ENCODE measurements around the gene ORM1.
"Not testable (repeated sequence)": the region's sequence is repeated elsewhere in the genome, so short reads cannot be mapped to it uniquely, and the experiment has no call there.

Gene ORM1

GRCh38 chr9:114328357-114328820, 5.5 kb downstream of the ORM1 start:
- DNase-seq: not testable (repeated sequence)

- not testable (repeated sequence) for DNase-seq
Observed at GRCh38 chr9:114328937-114329624, 6.2 kb downstream of the ORM1 start.

- DNase-seq: not testable (repeated sequence)
Observed at GRCh38 chr9:114329625-114330022, 6.7 kb downstream of the ORM1 start, which contains the start of gene ORM2. Gene ORM2, plus strand, starts transcription at chr9:114329869. Its CDS starts 36 bp downstream, at chr9:114329905.

DNA sequence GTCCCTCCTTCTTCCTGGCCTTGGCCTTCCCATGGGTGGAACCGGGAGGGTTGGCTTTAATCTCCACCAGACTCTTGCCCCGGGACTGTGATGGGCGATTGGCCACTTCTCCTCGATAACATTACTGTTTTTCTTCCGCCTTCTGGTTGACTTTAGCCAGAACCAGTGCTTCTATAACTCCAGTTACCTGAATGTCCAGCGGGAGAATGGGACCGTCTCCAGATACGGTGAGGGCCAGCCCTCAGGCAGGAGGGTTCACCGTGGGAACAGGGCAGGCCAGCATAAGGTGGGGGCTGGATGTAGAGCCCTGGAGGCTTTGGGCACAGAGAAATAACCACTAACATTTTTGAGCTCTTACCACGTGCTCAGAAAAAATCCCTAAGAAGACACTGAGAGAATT, 7.7 kb downstream of the ORM1 start:
- DNase-seq: no peak

- DNase-seq: not testable (repeated sequence)
Observed at GRCh38 chr9:114331229-114332195, 8.6 kb downstream of the ORM1 start.

DNA sequence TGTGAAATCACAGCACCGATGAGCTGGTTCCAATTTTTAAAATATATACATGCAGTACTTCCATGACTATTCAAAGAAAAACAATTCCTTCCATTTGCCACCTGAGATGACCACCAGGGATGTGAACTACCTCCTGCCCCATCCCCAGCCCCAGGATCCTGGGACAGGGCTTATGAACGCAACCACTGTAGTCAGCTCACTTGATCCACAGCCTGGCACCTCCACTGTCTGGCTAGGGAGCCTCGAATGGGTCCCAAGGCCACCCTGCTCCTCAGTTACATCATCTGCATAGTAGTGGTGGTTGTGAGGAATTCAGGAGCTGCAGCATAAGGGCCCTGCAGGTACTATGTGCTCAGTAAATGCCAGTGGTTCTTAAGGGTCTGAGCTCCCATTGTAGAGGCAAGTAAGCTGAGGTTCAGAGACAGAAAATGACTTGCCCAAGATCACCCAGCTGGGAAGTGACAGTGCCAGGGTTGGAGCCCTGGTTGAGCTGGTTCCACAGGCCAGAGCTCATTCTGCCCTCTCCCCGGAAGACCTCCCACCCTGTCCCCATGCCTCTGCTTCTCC, 9.7 kb downstream of the ORM1 start:
- not testable (repeated sequence) for DNase-seq

GRCh38 chr9:114333718-114334117, 10.8 kb downstream of the ORM1 start:
- DNase-seq: not testable (repeated sequence)

GRCh38 chr9:114334490-114334889, 11.6 kb downstream of the ORM1 start:
- DNase-seq: no peak

DNA sequence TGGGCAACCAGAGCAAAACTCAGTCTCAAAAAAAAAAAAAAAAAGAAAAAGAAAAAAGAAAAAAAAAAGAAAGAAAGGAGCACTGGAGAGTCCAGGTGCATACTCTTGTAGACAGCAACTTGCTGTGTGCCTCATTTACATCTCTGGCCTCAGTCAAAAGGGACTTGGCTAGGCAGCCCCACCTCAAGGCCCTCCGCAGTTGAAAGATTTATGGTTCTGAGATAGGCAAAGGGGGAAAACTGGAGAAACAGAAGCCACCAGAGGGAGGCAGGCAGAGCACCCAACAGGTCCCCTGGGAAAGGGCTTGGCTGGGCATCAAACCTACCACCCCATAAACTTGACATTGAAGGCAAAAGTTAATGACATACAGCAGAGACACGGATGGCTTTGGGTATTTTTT, 12.8 kb downstream of the ORM1 start:
- DNase-seq: no peak

DNA sequence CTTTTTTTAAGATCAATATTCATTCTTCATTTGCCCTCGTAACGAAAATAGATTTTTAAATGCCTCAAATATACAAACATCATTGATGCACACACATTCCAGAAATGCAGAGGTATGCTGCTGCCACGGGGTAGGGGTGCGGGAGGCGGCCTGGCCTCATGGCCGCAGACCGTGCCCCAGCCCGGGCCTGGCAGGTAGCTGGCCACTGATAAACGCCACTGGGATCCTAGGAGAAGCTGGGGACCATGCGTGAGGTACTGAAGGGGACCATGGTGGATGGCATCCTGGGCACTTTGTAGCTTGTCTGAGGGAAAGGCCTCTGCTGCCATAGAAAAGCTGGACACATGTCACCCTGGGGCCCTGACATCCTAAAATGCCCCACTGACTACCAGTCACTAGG, 13.3 kb downstream of the ORM1 start:
- no peak for DNase-seq

DNA sequence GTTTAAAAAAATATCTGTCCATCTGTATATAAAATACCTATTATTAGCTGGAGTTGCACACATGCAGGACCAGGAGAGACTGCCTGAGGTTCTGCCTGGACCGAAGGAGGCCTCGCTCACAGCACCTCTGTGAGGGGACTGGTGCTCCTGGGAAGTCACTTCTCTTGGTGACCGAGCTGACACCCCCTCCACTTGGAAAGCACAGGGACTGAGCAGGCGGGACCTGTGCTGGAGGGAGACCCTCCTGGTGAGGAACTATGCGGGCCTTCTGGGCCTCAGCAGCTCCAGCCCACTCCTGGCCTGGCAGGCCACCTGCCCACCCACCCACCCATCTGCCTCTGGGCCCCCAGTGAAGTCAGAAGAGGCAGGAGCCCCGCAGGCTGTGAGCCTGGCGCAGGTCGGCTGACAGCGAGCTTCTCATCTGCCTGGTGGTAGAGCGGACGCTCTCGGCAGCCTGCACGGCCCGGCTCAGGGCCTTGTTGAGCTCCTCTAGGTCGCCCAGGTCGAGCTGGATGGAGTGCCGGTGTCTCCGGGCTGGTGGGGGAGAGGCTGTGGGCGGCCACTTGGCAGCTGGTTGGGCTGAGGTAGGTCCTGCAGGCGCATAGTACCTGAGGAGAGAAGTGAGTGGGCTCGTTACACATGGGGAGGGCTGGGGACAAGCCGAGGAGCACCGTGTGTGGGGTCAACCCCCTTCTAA, 13.9 kb downstream of the ORM1 start:
- DNase-seq: no peak

GRCh38 chr9:114338187-114338586, 15.3 kb downstream of the ORM1 start:
- no peak for DNase-seq

DNA sequence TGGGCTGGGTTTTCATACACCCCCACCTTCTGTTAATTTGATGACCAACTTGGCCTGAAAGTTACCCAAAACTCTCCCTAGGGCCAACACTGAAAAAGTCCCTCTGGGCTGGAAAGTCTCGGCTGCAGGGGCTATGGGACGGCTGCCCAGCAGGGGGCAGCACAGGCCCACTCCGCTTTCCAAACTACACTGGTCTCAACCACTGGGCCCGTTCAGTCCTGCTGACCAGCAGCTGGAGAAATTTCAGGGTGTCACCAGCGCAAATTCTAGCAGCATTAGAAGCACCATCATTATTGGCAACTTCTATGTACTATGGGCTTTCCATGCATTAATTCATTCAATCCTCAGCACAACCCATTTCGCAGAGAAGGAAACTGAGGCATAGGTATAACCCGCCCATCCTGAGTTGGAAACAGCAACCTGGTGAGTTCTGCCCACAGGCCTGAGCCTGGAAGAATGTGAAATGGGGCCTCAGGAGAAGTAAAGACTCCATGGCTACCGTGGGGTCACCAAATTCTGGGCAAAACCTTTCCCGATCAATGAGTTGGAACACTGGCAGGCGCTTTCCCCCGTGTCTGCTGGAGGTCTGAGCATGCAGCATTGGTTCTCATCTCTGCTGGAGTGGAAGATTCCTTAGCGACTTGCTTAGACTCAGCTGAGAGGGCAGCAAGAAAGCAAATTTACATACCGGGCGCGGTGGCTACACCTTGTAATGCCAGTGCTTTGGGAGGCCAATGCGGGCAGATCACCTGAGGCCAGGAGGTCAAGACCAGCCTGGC, 16.4 kb downstream of the ORM1 start:
- DNase-seq: no peak

GRCh38 chr9:114341152-114341830, 18.4 kb downstream of the ORM1 start:
- no peak for DNase-seq

GRCh38 chr9:114341991-114342390, 19.1 kb downstream of the ORM1 start:
- DNase-seq: no peak

- DNase-seq: no peak
Observed at GRCh38 chr9:114342755-114343440, 20.0 kb downstream of the ORM1 start.

DNA sequence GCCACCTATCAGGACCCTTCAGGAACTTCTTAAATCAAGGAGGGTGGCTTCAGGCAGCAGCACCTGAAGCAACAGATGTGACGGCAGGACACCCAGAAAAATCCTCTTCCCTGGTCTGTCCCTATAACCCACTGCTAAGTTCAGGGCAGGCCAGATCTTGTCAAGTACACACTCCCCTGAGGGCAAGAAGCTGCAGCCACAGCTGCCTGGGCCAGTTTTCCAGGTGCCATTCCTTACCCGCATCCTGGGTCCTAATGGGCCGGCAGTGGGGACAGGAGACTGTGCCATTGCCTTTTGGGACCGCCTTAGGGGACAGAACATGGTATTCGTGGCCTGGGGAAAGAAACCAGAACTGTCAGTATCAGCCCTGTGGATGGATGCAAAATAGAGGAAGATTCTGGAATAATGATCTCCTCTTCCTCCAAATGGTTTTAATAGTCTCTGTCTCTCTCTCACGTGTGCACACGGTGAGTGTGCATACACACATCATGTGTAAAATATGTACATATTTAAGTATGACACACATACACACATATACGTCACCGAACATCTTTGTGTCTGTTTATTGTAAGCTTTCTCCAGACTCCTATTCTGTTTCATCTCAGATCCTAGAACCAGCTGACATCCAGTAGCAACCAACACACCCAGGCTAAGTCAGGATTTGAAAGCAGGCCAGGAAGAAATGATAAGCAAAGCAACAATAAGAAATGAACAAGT, 20.7 kb downstream of the ORM1 start:
- no peak for DNase-seq

DNA sequence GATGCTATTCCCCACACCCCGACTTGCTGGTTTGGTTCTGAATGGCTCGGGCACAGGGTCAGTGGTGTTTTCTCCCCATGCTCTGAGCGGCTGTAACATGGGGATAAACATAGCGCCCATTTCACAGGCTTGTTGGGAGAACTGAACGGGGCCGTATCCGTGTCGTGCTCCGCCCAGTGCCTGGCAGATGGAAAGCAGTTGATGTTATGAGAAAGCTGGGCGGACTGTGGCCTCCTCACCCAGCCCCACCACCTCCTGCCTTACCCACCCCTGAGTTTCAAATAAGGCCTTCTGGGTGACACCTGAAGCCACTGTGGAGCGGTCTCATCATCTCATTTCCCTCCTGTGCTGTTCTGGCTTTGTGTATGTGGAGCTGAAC, 21.3 kb downstream of the ORM1 start:
- no peak for DNase-seq

- DNase-seq: no peak
Observed at GRCh38 chr9:114344692-114345091, 21.8 kb downstream of the ORM1 start.

- DNase-seq: no peak
Observed at GRCh38 chr9:114345493-114346065, 22.7 kb downstream of the ORM1 start.
